B cell (primary cell): ENCODE data around the gene PRPS1.

Experiments
- CTCF ChIP-seq: fragments of 200-600 bp; IDR thresholded peaks from one replicate; pipeline ENCODE4 v1.8.0; 2022; ENCODE audit warnings: antibody characterized with exemption, mild to moderate bottlenecking
- EZH2 ChIP-seq: IDR thresholded peaks from 2 replicates; pipeline ENCODE4 v1.6.1; 2012; ENCODE audit warnings: borderline replicate concordance, low read depth, mild to moderate bottlenecking, moderate library complexity, low read length; ENCODE audit not compliant: insufficient read depth, poor library complexity, severe bottlenecking

GRCh38 chrX:107677501-107677901, 49.2 kb downstream of the PRPS1 start:
- TF ChIP-seq CTCF: no peak
- no peak for TF ChIP-seq EZH2
